HepG2 (cell line): ENCODE results near the gene CLEC10A. TPM values are rescaled to one million over a fixed set of nuclear protein-coding genes. Genes with fewer than 3 reads are reported as not detected.
A peak's percentile ranks its signal among the peaks of the same experiment; 100 is the strongest.

Source experiments
- ETV6 ChIP-seq: sonication (generic); formaldehyde crosslinking; conservative IDR thresholded peaks from 2 replicates; pipeline ENCODE4 v1.4.0; 2020; ENCODE audit warnings: missing genetic modification reagents
- FOXK1 ChIP-seq: sonication (generic); formaldehyde crosslinking; IDR thresholded peaks from 2 replicates; pipeline ENCODE4 v1.4.0; 2020; ENCODE audit warnings: low read depth, missing genetic modification reagents, borderline replicate concordance
- HDAC2 ChIP-seq: sonication (generic); formaldehyde crosslinking; IDR thresholded peaks from 2 replicates; pipeline ENCODE4 v1.4.0; 2020; ENCODE audit warnings: missing genetic modification reagents
- HOXA3 ChIP-seq: sonication (generic); formaldehyde crosslinking; IDR thresholded peaks from 2 replicates; pipeline ENCODE4 v1.5.0; 2020; ENCODE audit warnings: missing genetic modification reagents
- IRF2 ChIP-seq: IDR thresholded peaks from 2 replicates; pipeline ENCODE4 v1.6.1; 2018; ENCODE audit warnings: missing genetic modification reagents, missing compliant biosample characterization
- MYC ChIP-seq: sonication (generic); formaldehyde crosslinking; IDR thresholded peaks from 2 replicates; pipeline ENCODE4 v1.9.0; 2021; ENCODE audit warnings: missing genetic modification reagents, borderline replicate concordance
- NCOA2 ChIP-seq: sonication (generic); formaldehyde crosslinking; IDR thresholded peaks from 2 replicates; pipeline ENCODE4 v1.8.0; 2022; ENCODE audit warnings: inconsistent platforms
- PITX1 ChIP-seq: sonication (generic); formaldehyde crosslinking; IDR thresholded peaks from 2 replicates; pipeline ENCODE4 v1.5.1; 2020; ENCODE audit warnings: mild to moderate bottlenecking, missing genetic modification reagents
- POLR2A ChIP-seq, 2 experiments: IDR thresholded peaks; 2 replicates each; pipeline ENCODE4 v1.6.1; 2011; ENCODE audit warnings: low read depth in 2 of 2, low read length in 2 of 2, mild to moderate bottlenecking in 1 of 2, moderate library complexity in 1 of 2; ENCODE audit not compliant: insufficient read depth in 1 of 2
- PPARG ChIP-seq: conservative IDR thresholded peaks from 2 replicates; pipeline ENCODE4 v1.6.1; 2016; ENCODE audit warnings: missing biosample characterization, missing genetic modification reagents
- RCOR2 ChIP-seq: IDR thresholded peaks from 2 replicates; pipeline ENCODE4 v1.6.1; 2016; ENCODE audit warnings: missing biosample characterization, missing genetic modification reagents
- SIX1 ChIP-seq: sonication (generic); formaldehyde crosslinking; IDR thresholded peaks from 2 replicates; pipeline ENCODE4 v1.4.0; 2020; ENCODE audit warnings: missing genetic modification reagents, borderline replicate concordance
- TEAD3 ChIP-seq: optimal IDR thresholded peaks from 2 replicates; pipeline ENCODE3; 2016; ENCODE audit warnings: borderline replicate concordance
- ZBTB33 ChIP-seq: sonication (generic); formaldehyde crosslinking; IDR thresholded peaks from 2 replicates; pipeline ENCODE4 v1.4.0; 2020; ENCODE audit warnings: missing genetic modification reagents
- ZMAT3 ChIP-seq: sonication (generic); formaldehyde crosslinking; conservative IDR thresholded peaks from 2 replicates; pipeline ENCODE4 v1.7.0; 2021; ENCODE audit warnings: missing genetic modification reagents
- ZNF761 ChIP-seq: sonication (generic); formaldehyde crosslinking; conservative IDR thresholded peaks from 2 replicates; pipeline ENCODE4 v1.4.0; 2020; ENCODE audit warnings: mild to moderate bottlenecking, missing genetic modification reagents
- ZNF792 ChIP-seq: IDR thresholded peaks from 2 replicates; pipeline ENCODE4 v1.6.1; 2016
- ZSCAN29 ChIP-seq: sonication (generic); formaldehyde crosslinking; conservative IDR thresholded peaks from 2 replicates; pipeline ENCODE4 v1.4.0; 2020; ENCODE audit warnings: mild to moderate bottlenecking, missing genetic modification reagents
- polyA plus RNA-seq, 8 experiments: library from polyadenylated mRNA; depleted of rRNA in 3 of 8; stranded (reverse) in 7 of 8; unstranded in 1 of 8; fragments of >200 nt; fragmentation: Illumina TruSeq in 4 of 8; extraction: Trizol in 4 of 8; gene quantifications; 2 replicates each; pipeline versions ENCODE4 v1.2.1 to v1.2.3, GENCODE V29; 2011 to 2016; ENCODE audit warnings: low read depth in 4 of 8, missing spikeins in 1 of 8, mixed read lengths in 1 of 8; ENCODE audit not compliant: insufficient read depth in 1 of 8
- total RNA-seq, 5 experiments: library from RNA; depleted of rRNA; stranded (reverse); fragments of >200 nt; fragmentation: Illumina TruSeq; extraction: Trizol; gene quantifications; 2 replicates each; pipeline ENCODE4 v1.2.3, GENCODE V29; 2016; ENCODE audit warnings: low read depth in 1 of 5
- TF ChIP-seq, protein P1 (sequence below): sonication (generic); formaldehyde crosslinking; IDR thresholded peaks from 2 replicates; pipeline ENCODE4 v1.4.0; 2020; ENCODE audit warnings: mild to moderate bottlenecking, missing genetic modification reagents, borderline replicate concordance
- TF ChIP-seq, protein P2 (sequence below): sonication (generic); formaldehyde crosslinking; IDR thresholded peaks from 2 replicates; pipeline ENCODE4 v1.4.0; 2020; ENCODE audit warnings: mild to moderate bottlenecking, missing genetic modification reagents
- TF ChIP-seq, protein P3 (sequence below): sonication (generic); formaldehyde crosslinking; IDR thresholded peaks from 2 replicates; pipeline ENCODE4 v1.5.0; 2020; ENCODE audit warnings: mild to moderate bottlenecking, missing genetic modification reagents, moderate library complexity

CLEC10A gene
- total and polyA plus RNA-seq, 2 of the 13 experiments (the other 11 are each of a cell fraction or from before 2014, with no cell fraction given) = 0.33 TPM; not detected in 1

- TF ChIP-seq, protein P1, sequence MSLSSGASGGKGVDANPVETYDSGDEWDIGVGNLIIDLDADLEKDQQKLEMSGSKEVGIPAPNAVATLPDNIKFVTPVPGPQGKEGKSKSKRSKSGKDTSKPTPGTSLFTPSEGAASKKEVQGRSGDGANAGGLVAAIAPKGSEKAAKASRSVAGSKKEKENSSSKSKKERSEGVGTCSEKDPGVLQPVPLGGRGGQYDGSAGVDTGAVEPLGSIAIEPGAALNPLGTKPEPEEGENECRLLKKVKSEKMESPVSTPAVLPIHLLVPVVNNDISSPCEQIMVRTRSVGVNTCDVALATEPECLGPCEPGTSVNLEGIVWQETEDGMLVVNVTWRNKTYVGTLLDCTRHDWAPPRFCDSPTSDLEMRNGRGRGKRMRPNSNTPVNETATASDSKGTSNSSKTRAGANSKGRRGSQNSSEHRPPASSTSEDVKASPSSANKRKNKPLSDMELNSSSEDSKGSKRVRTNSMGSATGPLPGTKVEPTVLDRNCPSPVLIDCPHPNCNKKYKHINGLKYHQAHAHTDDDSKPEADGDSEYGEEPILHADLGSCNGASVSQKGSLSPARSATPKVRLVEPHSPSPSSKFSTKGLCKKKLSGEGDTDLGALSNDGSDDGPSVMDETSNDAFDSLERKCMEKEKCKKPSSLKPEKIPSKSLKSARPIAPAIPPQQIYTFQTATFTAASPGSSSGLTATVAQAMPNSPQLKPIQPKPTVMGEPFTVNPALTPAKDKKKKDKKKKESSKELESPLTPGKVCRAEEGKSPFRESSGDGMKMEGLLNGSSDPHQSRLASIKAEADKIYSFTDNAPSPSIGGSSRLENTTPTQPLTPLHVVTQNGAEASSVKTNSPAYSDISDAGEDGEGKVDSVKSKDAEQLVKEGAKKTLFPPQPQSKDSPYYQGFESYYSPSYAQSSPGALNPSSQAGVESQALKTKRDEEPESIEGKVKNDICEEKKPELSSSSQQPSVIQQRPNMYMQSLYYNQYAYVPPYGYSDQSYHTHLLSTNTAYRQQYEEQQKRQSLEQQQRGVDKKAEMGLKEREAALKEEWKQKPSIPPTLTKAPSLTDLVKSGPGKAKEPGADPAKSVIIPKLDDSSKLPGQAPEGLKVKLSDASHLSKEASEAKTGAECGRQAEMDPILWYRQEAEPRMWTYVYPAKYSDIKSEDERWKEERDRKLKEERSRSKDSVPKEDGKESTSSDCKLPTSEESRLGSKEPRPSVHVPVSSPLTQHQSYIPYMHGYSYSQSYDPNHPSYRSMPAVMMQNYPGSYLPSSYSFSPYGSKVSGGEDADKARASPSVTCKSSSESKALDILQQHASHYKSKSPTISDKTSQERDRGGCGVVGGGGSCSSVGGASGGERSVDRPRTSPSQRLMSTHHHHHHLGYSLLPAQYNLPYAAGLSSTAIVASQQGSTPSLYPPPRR (CRISPR knock-in tag) = peak; percentile 83
- TF ChIP-seq ZBTB33 (CRISPR knock-in tag) (peak; percentile 12; the same call in 1 of the 2 replicates), MYC (CRISPR knock-in tag) (peak; percentile 58), RCOR2 (CRISPR knock-in tag) (peak; percentile 26; the same call in 1 of the 2 replicates), PITX1 (CRISPR knock-in tag) (peak; percentile 100), NCOA2 (CRISPR knock-in tag) (peak; percentile 63), ZSCAN29 (CRISPR knock-in tag) (peak; percentile 96), HOXA3 (peak; percentile 79), ZNF792 (peak; percentile 77), SIX1 (CRISPR knock-in tag) (peak; percentile 56; the same call in 1 of the 2 replicates), ZNF761 (CRISPR knock-in tag) (peak; percentile 81; the same call in 1 of the 2 replicates), PPARG (CRISPR knock-in tag) (0 out of 2 replicates have a peak, but pooled peaks have one; percentile 25), FOXK1 (CRISPR knock-in tag) (peak; percentile 39; the same call in 1 of the 2 replicates), ETV6 (peak; percentile 80; the same call in 1 of the 2 replicates), POLR2A (IDR thresholded peaks at IDR 0.05; ENCODE audit: insufficient read depth in 1 of 2, low read depth in 2 of 2, low read length in 2 of 2) (peak in 1 of 2 experiments; percentile 38; a peak in 2 of 4 replicates), TEAD3 (CRISPR knock-in tag) (peak; percentile 79), IRF2 (CRISPR knock-in tag) (peak; percentile 53; the same call in 1 of the 2 replicates), ZMAT3 (CRISPR knock-in tag) (0 out of 2 replicates have a peak, but pooled peaks have one; percentile 24), HDAC2 (peak; percentile 79)
- TF ChIP-seq, protein P2, sequence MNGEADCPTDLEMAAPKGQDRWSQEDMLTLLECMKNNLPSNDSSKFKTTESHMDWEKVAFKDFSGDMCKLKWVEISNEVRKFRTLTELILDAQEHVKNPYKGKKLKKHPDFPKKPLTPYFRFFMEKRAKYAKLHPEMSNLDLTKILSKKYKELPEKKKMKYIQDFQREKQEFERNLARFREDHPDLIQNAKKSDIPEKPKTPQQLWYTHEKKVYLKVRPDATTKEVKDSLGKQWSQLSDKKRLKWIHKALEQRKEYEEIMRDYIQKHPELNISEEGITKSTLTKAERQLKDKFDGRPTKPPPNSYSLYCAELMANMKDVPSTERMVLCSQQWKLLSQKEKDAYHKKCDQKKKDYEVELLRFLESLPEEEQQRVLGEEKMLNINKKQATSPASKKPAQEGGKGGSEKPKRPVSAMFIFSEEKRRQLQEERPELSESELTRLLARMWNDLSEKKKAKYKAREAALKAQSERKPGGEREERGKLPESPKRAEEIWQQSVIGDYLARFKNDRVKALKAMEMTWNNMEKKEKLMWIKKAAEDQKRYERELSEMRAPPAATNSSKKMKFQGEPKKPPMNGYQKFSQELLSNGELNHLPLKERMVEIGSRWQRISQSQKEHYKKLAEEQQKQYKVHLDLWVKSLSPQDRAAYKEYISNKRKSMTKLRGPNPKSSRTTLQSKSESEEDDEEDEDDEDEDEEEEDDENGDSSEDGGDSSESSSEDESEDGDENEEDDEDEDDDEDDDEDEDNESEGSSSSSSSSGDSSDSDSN (CRISPR knock-in tag) = peak; percentile 49; the same call in 1 of the 2 replicates
- TF ChIP-seq, protein P3, sequence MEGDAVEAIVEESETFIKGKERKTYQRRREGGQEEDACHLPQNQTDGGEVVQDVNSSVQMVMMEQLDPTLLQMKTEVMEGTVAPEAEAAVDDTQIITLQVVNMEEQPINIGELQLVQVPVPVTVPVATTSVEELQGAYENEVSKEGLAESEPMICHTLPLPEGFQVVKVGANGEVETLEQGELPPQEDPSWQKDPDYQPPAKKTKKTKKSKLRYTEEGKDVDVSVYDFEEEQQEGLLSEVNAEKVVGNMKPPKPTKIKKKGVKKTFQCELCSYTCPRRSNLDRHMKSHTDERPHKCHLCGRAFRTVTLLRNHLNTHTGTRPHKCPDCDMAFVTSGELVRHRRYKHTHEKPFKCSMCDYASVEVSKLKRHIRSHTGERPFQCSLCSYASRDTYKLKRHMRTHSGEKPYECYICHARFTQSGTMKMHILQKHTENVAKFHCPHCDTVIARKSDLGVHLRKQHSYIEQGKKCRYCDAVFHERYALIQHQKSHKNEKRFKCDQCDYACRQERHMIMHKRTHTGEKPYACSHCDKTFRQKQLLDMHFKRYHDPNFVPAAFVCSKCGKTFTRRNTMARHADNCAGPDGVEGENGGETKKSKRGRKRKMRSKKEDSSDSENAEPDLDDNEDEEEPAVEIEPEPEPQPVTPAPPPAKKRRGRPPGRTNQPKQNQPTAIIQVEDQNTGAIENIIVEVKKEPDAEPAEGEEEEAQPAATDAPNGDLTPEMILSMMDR (CRISPR knock-in tag) = 0 out of 2 replicates have a peak, but pooled peaks have one; percentile 10
Observed at GRCh38 chr17:7088442-7088841, 8.4 kb upstream of the CLEC10A start (continued).
